GM19328 (cell line): ENCODE data around the gene ADAMTS12.
A peak's percentile ranks its signal among the peaks of the same experiment; 100 is the strongest.

ENCODE experiments used
- ATAC-seq: cut with Tn5 transposase; IDR thresholded peaks from one replicate; pipeline ENCODE4 v1.9.1; 2021; ENCODE audit warnings: mild to moderate bottlenecking, moderate library complexity; ENCODE audit not compliant: unreplicated experiment

ADAMTS12 gene, protein sequence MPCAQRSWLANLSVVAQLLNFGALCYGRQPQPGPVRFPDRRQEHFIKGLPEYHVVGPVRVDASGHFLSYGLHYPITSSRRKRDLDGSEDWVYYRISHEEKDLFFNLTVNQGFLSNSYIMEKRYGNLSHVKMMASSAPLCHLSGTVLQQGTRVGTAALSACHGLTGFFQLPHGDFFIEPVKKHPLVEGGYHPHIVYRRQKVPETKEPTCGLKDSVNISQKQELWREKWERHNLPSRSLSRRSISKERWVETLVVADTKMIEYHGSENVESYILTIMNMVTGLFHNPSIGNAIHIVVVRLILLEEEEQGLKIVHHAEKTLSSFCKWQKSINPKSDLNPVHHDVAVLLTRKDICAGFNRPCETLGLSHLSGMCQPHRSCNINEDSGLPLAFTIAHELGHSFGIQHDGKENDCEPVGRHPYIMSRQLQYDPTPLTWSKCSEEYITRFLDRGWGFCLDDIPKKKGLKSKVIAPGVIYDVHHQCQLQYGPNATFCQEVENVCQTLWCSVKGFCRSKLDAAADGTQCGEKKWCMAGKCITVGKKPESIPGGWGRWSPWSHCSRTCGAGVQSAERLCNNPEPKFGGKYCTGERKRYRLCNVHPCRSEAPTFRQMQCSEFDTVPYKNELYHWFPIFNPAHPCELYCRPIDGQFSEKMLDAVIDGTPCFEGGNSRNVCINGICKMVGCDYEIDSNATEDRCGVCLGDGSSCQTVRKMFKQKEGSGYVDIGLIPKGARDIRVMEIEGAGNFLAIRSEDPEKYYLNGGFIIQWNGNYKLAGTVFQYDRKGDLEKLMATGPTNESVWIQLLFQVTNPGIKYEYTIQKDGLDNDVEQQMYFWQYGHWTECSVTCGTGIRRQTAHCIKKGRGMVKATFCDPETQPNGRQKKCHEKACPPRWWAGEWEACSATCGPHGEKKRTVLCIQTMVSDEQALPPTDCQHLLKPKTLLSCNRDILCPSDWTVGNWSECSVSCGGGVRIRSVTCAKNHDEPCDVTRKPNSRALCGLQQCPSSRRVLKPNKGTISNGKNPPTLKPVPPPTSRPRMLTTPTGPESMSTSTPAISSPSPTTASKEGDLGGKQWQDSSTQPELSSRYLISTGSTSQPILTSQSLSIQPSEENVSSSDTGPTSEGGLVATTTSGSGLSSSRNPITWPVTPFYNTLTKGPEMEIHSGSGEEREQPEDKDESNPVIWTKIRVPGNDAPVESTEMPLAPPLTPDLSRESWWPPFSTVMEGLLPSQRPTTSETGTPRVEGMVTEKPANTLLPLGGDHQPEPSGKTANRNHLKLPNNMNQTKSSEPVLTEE (N-terminal part only)

DNA sequence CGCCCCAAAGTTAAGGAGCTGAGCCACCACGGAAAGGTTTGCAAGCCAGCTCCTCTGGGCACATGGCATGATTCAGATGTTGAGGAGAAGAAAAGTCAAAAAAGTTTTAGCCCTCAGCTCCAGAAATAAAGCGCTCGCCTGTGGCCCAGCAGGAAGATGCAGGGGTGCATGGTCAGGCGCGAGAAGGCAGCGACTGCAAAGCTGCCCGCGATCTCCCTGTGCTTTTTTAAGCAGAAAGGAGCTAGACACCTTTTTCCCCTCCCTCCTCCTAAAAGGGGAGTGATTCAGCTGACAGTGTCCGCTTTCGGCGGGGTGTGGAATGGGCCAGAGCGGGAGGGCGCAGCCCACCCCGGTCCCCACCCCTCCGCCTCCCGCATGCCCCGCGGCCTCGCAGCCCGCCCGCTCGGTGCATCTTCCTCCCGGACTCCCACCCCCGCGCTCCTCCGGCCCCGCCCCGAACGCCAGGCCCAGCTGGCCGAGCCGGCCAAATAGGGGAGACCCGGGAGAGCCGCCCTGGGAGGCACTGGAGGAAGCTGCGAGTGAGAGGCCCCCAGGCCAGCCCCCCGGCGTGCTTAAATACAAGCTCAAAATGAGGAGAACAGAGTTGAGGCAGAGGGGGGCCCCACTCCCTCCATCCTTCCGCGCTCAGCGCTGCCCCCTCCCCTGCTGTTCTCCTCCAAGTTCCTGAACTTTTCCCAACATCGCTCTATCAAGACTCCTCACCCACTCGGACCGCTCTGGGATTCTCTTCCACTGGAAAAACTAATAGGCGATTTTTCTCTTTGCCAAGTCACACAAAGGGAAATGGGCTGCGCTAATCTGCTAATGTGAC lies at the start of gene ADAMTS12:
ADAMTS12 (minus strand) TSS at position 203 of the 832 bp plus-strand sequence; CDS start at position 69, 134 bp downstream.
- peak; percentile 43 for ATAC-seq

DNA sequence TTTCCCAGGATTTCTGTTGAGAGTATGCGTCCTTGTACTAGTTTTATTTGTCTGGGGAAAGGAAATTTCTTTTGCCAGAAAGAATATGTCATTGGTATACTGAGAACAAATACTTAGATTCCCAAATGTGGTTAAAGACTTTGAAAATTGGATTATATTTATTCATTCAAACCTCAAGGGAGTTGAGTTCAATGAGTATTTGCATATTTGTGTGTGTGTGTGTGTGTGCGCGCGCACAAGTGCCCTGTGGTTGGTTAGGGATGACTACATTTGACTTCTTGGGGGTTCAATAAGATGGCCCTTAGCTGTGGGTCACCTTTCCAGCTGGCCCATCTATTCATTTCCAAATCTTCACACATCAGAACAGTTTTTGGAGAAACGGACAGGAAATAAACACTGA lies 49.3 kb upstream of the ADAMTS12 start:
- no peak for ATAC-seq

DNA sequence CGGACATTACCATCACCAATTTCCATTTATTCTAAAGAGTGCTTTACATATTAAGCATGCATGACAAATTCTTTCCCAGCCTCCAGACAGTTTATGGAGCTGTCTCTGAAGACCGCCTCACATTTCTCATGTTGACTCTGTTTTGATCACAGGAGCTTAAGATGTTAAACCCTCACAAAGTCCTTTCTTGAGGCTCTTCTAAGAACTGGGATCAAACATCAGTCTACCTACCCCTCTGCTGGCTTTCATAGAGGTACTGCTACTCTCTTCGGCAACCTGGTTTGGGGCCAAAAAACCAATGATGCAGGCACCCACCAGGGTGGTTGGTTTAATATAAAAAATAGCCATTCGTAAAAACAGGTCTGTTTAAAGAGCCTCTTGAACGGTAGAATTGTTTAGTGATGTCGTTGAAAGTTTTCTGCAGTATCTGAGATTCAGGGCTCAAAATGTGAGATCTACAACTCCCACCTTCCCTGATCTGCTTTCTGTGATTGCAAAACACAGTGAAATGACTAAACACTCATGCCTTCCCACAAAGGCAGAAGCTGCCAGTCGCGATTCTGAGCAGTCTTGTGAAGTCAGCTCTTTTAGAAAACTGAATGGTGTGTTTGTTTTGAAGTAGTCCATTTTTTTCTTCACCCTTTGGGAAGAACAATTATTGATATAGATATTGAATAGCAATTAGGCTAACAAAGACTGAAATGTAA lies 47.9 kb upstream of the ADAMTS12 start:
- ATAC-seq: no peak

DNA sequence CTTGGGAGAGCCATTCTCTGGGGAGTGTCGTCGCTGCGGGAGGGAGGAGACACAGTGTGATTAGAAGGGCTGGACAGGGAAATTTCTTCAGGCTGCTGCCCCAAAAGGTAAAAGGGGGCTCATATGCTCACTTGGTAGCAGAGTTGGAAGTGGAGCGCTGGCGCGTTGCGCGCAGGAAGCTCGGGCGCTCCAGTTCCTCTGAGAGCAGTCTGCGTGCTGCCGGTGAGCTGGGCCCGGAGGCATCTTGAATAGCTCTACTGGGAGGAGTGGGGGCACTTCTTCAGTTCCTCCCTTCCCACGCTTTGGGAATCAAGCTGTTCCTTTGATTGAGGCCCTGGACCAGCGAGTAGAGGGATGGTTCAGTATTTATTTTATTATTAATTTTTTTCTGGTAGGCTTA lies 47.1 kb upstream of the ADAMTS12 start:
- no peak for ATAC-seq

DNA sequence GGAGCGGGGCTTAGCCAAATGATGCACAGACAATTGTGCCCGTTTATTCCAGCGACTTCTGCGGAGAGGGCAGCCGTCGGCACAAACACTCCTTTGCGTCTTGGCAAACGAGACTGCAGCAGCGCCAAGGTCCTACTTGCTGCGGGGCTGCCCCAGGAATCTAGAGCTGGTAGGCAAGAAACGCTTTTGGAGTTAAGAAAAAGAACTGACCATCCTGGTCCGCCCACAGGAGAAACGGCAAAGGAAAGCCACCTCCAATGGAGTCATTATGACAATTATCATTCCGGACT lies 46.7 kb upstream of the ADAMTS12 start:
- ATAC-seq: no peak

DNA sequence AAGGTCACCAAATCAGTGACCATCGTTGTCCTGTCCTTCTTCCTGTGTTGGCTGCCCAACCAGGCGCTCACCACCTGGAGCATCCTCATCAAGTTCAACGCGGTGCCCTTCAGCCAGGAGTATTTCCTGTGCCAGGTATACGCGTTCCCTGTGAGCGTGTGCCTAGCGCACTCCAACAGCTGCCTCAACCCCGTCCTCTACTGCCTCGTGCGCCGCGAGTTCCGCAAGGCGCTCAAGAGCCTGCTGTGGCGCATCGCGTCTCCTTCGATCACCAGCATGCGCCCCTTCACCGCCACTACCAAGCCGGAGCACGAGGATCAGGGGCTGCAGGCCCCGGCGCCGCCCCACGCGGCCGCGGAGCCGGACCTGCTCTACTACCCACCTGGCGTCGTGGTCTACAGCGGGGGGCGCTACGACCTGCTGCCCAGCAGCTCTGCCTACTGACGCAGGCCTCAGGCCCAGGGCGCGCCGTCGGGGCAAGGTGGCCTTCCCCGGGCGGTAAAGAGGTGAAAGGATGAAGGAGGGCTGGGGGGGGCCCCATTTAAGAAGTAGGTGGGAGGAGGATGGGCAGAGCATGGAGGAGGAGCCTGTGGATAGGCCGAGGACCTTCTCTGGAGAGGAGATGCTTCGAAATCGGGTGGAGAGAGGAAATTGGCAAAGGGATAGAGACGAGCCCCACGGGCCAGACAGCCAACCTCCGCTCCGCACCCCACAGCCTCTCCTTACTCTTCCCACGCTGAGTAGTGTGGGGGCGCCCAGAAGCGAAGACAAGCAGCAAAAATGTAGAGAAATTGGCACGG lies 46.1 kb upstream of the ADAMTS12 start:
- no peak for ATAC-seq

DNA sequence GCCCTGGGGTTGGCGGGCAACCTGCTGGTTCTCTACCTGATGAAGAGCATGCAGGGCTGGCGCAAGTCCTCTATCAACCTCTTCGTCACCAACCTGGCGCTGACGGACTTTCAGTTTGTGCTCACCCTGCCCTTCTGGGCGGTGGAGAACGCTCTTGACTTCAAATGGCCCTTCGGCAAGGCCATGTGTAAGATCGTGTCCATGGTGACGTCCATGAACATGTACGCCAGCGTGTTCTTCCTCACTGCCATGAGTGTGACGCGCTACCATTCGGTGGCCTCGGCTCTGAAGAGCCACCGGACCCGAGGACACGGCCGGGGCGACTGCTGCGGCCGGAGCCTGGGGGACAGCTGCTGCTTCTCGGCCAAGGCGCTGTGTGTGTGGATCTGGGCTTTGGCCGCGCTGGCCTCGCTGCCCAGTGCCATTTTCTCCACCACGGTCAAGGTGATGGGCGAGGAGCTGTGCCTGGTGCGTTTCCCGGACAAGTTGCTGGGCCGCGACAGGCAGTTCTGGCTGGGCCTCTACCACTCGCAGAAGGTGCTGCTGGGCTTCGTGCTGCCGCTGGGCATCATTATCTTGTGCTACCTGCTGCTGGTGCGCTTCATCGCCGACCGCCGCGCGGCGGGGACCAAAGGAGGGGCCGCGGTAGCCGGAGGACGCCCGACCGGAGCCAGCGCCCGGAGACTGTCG lies 45.4 kb upstream of the ADAMTS12 start:
- ATAC-seq: no peak

DNA sequence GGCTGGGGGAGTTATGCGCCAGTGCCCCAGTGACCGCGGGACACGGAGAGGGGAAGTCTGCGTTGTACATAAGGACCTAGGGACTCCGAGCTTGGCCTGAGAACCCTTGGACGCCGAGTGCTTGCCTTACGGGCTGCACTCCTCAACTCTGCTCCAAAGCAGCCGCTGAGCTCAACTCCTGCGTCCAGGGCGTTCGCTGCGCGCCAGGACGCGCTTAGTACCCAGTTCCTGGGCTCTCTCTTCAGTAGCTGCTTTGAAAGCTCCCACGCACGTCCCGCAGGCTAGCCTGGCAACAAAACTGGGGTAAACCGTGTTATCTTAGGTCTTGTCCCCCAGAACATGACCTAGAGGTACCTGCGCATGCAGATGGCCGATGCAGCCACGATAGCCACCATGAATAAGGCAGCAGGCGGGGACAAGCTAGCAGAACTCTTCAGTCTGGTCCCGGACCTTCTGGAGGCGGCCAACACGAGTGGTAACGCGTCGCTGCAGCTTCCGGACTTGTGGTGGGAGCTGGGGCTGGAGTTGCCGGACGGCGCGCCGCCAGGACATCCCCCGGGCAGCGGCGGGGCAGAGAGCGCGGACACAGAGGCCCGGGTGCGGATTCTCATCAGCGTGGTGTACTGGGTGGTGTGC lies 44.7 kb upstream of the ADAMTS12 start, which contains the start of gene RXFP3:
RXFP3 (plus strand) TSS at position 6 of the 636 bp plus-strand sequence; CDS start at position 361, 355 bp downstream.
- ATAC-seq: no peak

DNA sequence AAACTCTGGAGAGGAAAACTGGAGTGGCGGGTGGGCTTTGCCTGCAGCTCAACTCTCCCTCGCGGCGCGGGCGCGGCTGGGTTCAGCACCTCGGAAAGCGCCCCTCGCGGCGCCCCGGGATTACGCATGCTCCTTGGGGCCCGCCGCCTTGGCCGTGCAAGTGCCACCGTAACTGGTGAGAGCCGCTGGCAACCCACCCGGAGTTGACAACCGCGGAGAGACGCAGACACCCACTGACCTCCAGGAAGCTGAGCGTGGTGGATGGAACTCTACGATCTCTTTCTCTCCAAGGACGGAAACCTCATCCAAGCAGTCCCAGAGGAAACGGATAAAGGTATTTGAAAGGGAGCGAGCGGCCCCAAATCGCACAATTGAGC lies 44.2 kb upstream of the ADAMTS12 start:
- no peak for ATAC-seq

DNA sequence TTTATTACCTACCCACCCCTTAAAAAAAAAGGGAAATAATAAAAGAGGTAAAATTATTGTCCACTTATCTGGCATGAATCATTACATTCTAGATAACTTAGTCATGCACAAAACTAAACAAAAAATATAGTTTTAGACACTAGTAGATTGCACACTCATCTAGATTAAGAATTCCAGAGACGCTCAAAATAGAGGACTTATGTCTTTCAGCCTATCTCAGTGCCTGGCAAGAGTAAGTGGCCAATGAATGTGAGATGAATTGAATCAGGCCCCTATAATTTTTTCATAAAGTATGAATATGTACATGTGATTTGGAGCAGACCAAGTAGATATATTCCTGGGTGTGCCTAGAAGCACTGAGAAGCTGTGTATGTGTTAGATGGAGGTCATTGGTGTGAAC lies 42.4 kb upstream of the ADAMTS12 start:
- peak; percentile 35 for ATAC-seq

DNA sequence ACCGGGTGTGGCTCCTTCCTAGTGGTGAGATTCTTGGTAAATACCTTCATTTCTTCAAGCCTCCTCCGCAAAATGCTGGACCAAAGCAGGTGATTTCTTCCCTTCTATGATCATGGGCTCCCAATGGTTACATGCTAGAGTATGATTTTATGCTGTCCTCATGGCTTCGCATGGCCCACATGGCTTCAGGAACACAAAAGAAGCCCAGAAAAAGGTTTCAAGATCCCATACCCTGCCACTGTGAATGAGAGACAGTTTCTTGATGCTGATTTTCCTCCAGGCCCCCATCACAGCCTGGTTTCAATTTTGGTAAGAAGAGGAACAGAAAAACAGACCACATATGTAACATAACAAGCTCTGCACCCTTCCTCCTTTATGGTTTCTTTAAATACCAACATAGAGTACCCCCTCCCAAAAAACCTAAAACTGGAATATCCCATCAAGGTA lies 42.0 kb upstream of the ADAMTS12 start:
- peak; percentile 67 for ATAC-seq

DNA sequence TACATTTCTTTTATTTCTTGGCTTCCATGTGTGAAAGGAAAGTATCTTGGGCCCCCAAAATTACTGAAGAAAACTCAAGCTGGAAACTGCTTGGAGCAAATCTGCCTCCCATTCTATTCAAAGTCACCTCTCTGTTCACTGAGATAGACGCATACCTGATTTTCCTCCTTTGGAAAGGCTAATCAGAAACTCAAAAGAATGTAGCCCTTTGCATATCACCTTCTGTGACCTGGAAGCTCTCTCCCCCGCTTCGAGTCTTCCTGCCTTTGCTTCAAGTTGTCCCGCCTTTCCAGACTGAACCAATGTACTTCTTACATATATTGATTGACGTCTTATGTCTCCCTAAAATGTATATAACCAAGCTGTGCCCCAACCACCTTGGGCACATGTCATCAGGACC lies 39.3 kb upstream of the ADAMTS12 start:
- ATAC-seq: no peak

DNA sequence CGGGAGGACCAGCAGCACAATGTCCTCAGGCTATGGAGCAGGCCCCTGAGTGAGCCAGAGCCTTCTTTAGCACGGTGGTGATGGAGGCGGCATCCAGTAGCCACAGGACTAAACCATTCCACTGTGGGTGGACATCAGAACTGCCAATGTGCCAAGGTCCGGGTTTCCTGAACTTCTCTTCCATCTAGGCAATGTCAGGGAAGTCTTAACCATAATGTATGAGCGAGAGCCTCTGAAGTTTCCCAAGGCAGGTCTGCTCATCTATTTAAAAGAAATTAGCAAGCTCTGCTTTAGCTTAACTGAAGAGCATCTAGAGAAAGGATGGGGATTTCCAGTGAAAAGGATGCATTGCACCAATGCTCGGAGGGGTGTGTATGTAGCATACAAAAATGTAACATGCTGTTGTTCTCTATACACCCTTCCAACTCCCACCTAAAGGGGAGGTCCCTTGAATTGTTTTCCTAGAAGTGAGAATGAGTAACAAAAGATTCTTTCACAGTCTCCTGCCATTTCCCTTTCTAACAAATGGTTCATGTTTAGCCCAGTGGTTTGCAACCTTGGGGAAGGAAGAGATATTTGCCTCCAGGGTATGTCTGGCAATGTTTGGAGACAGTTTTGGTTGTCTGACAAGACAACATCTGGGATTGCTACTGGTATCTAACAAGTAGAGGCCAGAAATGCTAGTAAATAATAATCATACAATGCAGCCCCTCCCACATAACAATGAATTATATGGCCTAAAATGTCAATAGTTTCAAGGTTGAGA lies 38.3 kb upstream of the ADAMTS12 start:
- no peak for ATAC-seq

DNA sequence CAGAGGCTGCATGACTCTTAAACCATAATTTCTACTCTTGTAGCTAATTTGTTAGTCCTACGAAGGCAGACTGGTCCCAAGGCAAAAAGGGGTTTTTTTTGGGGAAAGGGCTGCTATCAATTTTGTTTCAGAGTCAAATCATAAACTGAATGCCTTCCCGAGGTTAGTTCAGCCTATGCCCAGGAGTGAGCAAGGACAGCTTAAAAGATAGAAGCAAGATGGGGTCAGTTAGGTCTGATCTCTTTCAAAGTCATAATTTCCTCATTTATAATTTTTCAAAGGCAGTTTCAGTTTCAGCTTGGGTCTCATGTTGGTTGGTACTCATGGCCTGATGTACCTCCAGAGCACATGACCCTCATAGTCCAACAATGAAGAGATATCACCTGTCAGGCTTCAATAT lies 36.5 kb upstream of the ADAMTS12 start:
- ATAC-seq: no peak

DNA sequence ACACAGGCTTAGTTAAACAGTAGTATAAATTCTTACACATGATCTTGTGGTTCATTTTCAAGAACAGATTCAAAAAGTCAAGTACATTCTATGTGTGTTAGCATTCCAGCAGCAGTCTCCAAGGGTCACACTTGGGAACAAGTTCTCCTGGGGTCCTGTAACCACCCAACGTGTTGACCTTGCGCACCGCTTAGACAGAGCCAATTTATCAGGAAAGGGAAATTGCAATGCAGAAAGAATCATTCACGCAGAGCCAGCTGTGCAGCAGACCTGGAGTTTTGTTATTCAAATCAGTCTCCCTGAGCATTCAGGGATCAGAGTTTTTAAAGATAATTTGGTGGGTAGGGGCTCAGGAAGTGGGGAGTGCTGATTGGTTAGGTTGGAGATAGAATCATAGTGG lies 35.9 kb upstream of the ADAMTS12 start:
- no peak for ATAC-seq

DNA sequence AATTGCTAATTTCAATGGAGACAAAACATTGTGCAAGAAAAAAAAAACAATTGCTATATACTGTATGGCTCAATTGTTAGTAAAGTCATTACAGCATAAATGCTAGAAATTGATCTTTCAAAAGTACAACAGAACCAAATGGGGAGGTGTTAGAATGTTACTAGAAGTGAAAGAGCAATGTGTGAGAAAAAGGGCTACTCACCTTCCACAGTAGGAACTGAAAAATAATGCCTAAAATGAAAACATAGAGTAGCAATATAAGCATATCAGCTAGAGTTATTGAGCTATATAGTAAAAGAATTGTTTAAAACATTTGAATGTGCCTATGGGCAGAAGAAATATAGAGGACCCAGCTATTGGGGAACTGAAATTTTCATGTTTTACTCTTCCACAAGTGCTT lies 33.5 kb upstream of the ADAMTS12 start:
- ATAC-seq: no peak

DNA sequence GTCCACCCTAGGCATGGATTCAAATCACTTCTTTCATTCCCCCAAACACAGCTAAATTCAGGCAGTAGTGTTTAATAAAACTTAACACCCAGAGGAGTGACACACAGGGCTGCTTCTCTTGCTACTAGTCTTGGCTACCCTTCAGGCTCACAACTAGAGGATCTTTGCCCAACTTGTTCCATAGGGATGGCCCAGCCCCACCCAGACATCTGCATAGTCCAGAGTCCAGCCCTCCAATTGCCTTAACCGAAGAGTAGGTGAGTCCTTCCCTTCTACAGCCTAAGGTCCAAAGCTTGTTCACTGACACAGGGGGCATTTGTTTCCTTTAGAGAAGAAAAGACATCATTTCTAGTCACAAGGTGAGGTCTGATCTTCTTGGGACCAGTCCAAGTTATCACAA lies 29.2 kb upstream of the ADAMTS12 start:
- no peak for ATAC-seq
